Neural progenitor cell (in vitro differentiated cells): ENCODE data around the gene THBD.
A peak's percentile ranks its signal among the peaks of the same experiment; 100 is the strongest.

Experiments
- CTCF ChIP-seq: fragments of 200-600 bp; sonication (generic); IDR thresholded peaks from 2 replicates; pipeline ENCODE4 v1.5.1; 2017; ENCODE audit warnings: antibody characterized with exemption, mild to moderate bottlenecking
- EZH2 ChIP-seq: fragments of 200-600 bp; sonication (generic); IDR thresholded peaks from 2 replicates; pipeline ENCODE4 v1.6.1; 2017; ENCODE audit warnings: antibody characterized with exemption, mild to moderate bottlenecking, moderate library complexity

GRCh38 chr20:23061734-23062561 lies 12.5 kb upstream of the THBD start:
- peak; percentile 46 for TF ChIP-seq CTCF
- no peak for TF ChIP-seq EZH2
